ENCODE results near the gene URM1. TPM values are rescaled to one million over a fixed set of nuclear protein-coding genes. Genes with fewer than 3 reads are reported as not detected.

The URM1 gene
- total RNA-seq, 6 experiments from 2014 or later, result 63.8 to 75.5 (median 70.2) TPM

DNA sequence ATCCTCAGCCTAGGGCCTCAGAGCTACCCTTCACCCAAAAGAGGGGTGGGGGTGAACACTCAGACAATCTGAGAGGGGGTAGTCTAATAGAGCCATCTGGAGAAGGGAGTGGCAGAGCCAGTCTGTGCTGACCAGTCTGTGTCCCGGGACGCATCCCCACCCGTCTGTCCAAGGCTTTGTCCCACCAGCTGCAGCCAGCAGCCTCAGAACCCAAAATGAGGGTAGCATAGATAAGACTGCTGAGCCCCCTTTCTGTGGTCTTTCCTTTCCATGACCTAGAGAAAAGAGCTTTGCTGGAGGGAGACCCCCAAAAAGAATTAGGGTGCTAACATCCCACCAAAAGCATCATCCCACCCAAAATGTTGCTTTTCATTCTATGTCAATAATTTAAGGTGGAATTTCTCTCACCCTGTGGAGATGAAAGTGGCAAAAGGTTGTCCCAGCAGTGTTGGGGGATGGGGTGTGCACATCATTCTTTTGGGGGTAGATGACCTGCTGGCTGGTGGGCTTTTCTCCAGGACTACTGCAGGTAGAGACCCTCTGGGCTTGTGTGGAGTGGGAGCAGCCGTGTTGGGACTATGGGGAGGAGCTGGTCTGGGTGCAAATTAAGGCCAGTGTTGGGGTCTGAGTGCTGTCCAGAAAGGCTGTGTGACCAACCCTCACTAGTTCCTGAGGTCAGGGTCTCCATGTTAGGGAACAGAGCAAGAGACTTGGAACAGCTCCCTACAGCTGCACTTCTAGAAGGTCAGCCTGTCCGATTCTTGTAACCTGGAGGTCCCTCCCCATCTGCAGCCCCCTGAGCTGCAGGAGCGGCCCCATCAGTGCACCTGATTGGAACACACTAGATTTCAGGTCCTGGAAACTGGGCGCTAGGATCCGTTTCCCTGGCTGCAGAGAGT lies 19.9 kb downstream of the URM1 start:
- H3K4me3 Mint-ChIP-seq, result no peak overlapping the region
- TF ChIP-seq, protein P1, sequence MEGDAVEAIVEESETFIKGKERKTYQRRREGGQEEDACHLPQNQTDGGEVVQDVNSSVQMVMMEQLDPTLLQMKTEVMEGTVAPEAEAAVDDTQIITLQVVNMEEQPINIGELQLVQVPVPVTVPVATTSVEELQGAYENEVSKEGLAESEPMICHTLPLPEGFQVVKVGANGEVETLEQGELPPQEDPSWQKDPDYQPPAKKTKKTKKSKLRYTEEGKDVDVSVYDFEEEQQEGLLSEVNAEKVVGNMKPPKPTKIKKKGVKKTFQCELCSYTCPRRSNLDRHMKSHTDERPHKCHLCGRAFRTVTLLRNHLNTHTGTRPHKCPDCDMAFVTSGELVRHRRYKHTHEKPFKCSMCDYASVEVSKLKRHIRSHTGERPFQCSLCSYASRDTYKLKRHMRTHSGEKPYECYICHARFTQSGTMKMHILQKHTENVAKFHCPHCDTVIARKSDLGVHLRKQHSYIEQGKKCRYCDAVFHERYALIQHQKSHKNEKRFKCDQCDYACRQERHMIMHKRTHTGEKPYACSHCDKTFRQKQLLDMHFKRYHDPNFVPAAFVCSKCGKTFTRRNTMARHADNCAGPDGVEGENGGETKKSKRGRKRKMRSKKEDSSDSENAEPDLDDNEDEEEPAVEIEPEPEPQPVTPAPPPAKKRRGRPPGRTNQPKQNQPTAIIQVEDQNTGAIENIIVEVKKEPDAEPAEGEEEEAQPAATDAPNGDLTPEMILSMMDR (IDR thresholded peaks at IDR 0.05), result no peak
- no peak overlapping the region for H3K27ac Mint-ChIP-seq
- no peak for DNase-seq
- H3K9me3 Mint-ChIP-seq, result no peaks in the 10 kb centered on the region
- H3K27me3 Mint-ChIP-seq (ENCODE audit: insufficient read depth), result no peaks in the 10 kb centered on the region; the same call in none of the 2 replicates
- H3K36me3 Mint-ChIP-seq (ENCODE audit: low read depth), result peaks cover 4% of the 10 kb centered on the region; the same call in 1 of the 2 replicates
- peaks cover 7% of the 10 kb centered on the region for H3K4me1 Mint-ChIP-seq (ENCODE audit: low read depth)

DNA sequence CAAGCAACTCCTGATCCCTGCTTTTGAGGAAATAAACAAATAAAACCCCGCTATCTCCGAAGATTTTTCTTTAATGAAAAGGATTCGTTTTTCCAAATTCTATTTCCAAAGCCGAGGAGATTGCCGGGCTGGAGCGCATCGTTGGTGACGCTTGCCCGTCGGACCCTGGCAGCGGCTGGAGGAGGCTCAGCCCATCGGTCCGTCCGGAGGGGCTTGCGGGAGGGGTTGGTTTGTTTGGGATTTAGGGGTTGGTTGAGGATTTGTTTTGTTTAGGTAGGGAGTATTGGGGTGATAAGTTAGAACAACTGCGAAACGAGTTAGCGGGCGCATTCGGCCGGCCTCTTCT lies 20.8 kb downstream of the URM1 start:
- Mint-ChIP-seq H3K4me1 (ENCODE audit: low read depth) (peaks cover 9% of the 10 kb centered on the region), H3K4me3 (no peak overlapping the region), H3K27me3 (ENCODE audit: insufficient read depth) (peaks cover 6% of the 10 kb centered on the region), H3K36me3 (ENCODE audit: low read depth) (peaks cover 4% of the 10 kb centered on the region; the same call in 1 of the 2 replicates), H3K27ac (no peak overlapping the region), H3K9me3 (no peaks in the 10 kb centered on the region)
- DNase-seq, result no peak
- TF ChIP-seq, protein P1 (IDR thresholded peaks at IDR 0.05), result no peak

DNA sequence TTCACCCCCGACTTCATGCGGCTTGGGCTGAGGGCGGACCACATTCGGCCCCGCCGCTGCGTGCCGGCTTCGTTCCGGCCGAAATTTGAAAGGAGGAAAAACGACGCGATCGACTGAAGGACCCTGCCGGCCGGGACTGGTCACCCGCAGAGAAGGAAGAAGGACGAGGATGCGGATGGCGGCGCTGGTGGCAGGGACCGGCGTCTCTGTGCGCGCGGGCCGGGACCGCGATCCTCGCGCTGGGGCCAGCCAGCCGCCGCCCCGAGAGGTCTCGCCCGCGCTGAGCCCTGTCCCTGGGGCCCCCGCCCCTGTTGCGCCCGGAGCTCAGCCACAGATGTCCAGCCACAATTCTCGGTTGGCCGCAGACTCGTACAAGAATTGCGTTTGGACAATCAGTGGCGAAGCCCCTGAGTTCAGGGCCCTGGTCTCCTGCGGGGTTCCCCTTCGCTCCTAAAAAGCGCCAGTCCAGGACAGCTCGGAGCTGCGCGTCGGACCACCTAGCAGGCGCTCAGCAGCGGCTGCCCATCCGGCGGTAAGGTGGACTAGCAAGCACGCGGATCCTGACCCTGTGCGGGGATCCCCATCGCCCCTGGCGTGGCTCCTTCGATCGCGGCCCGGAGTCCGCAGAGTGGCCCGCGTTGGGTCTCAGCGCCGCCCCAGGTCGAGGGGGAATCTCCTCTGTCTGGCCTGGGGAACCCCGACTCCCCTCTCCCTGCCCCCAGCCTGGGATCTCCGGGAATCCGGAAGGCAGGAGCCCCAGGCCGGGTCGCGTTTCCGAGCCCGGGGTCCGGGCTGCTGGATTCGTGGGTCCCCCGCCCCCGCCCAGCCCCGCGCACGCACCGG lies 21.3 kb downstream of the URM1 start:
- H3K4me1 Mint-ChIP-seq (ENCODE audit: low read depth), result peaks cover 15% of the 10 kb centered on the region
- peaks cover 10% of the 10 kb centered on the region for H3K27me3 Mint-ChIP-seq (ENCODE audit: insufficient read depth)
- no peak overlapping the region for H3K4me3 Mint-ChIP-seq
- TF ChIP-seq, protein P1 (IDR thresholded peaks at IDR 0.05), result no peak
- peaks cover 4% of the 10 kb centered on the region; the same call in 1 of the 2 replicates for H3K36me3 Mint-ChIP-seq (ENCODE audit: low read depth)
- no peak for DNase-seq
- H3K27ac Mint-ChIP-seq, result no peak overlapping the region
- H3K9me3 Mint-ChIP-seq, result no peaks in the 10 kb centered on the region

DNA sequence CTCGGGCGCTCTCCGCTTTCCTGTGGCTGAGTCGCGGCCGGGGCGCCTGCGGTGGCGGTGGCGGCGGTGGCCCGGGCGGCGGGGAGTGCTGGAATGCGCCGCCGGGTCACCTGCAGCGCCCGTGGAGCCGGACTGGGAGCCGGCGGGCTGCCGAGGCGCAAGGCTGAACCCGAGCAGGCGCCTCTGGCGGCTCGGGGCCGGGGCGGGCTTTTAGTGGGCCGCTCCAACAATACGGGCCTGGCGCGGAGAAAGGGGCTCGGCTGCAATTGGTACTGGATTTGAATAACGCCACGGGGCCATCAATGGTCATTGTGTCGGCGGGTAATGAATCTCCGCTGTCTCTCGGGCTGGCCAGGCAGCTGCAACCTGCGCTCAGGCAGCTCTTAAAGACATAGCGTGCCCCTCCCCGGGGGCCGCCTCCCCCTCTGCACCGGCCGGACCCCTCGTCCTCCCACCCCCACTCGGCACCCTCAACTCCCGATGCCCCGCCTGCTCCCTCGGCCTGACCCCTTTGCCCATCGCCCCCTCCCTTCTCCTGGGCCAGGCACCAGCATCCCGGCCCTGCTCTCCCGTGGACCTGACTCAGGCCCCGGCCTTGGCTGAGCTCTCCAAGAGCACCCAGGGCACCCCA lies 22.1 kb downstream of the URM1 start:
- Mint-ChIP-seq H3K4me1 (ENCODE audit: low read depth) (peaks cover 16% of the 10 kb centered on the region), H3K27me3 (ENCODE audit: insufficient read depth) (peaks cover 13% of the 10 kb centered on the region)

DNA sequence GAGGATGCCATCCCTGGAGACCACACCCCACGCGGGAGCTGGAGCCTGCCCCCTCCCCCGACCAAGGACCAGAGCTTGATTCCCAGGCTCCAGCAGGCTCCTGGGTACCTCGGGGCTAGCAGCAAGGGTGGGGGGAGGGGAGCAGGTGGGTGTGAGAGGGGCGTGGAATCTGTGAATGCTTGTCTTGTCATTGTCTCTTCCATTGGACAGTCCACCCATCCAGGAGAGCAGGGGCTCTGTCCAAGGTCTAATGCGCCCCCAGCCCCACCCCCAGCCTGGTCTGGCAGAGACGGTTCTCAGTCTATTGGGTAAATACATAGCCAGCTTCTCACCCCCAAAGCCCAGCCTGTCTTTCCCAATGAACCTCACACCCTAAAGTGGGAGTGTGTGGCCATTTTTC lies 22.8 kb downstream of the URM1 start:
- peaks cover 13% of the 10 kb centered on the region for H3K27me3 Mint-ChIP-seq (ENCODE audit: insufficient read depth)
- no peaks in the 10 kb centered on the region for H3K9me3 Mint-ChIP-seq
- DNase-seq, result no peak
- peaks cover 16% of the 10 kb centered on the region for H3K4me1 Mint-ChIP-seq (ENCODE audit: low read depth)
- peak overlapping the region; percentile 30 for H3K27ac Mint-ChIP-seq
- TF ChIP-seq, protein P1 (IDR thresholded peaks at IDR 0.05), result no peak
- H3K4me3 Mint-ChIP-seq, result no peak overlapping the region; the same call in 1 of the 2 replicates
- peaks cover 4% of the 10 kb centered on the region; the same call in 1 of the 2 replicates for H3K36me3 Mint-ChIP-seq (ENCODE audit: low read depth)

More for the DNA sequence above, 22.1 kb downstream of the URM1 start:
- Mint-ChIP-seq H3K9me3 (no peaks in the 10 kb centered on the region), H3K36me3 (ENCODE audit: low read depth) (peaks cover 4% of the 10 kb centered on the region; the same call in 1 of the 2 replicates), H3K4me3 (no peak overlapping the region), H3K27ac (no peak overlapping the region)
- TF ChIP-seq, protein P1 (IDR thresholded peaks at IDR 0.05), result no peak
- no peak for DNase-seq

Measured in HFFc6 (cell line).